A172 (cell line): ENCODE results near the gene RUNX3. TPM values are rescaled to one million over a fixed set of nuclear protein-coding genes. Genes with fewer than 3 reads are reported as not detected.

ENCODE experiments used
- DNase-seq: peaks from one replicate; pipeline ENCODE4 v3.0.0-alpha.2; 2015; ENCODE audit warnings: low spot score
- total RNA-seq: library from RNA; depleted of rRNA; stranded (reverse); fragments of >200 nt; shearing (Covaris generic); gene quantifications from 2 replicates; pipeline ENCODE4 v1.2.3, GENCODE V29; 2014

The RUNX3 gene
- total RNA-seq, 1 experiment from 2014 or later, result not detected

DNA sequence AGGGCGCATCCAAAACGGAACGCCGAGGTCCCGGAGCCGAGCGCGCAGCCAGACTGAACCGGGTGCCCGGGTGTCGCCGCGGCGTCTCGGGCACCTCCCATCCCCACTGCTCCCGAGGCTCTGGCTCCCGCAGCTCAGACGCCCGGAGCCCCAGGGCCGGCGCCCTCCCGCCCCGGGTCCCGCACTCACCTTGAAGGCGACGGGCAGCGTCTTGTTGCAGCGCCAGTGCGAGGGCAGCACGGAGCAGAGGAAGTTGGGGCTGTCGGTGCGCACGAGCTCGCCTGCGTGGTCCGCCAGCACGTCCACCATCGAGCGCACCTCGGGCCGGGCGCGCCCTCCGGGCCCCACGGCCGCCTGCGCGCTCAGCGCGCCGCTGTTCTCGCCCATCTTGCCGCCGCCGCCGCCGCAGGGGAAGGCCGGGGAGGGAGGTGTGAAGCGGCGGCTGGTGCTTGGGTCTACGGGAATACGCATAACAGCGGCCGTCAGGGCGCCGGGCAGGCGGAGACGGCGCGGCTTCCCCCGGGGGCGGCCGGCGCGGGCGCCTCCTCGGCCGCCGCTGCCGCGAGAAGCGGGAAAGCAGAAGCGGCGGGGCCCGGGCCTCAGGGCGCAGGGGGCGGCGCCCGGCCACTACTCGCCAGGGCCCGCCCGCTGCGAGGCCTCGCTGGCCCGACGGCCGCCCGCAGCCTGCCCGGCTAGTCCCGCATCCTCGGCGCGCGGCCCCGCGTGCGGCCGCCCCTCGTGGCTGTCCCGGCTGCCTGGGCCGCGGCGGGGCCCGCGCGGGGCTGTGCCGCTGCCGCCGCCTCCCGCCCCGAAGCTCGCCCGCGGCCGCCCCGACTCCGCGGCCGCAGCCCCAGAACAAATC, 447 bp downstream of the RUNX3 start:
- DNase-seq, result no peak

DNA sequence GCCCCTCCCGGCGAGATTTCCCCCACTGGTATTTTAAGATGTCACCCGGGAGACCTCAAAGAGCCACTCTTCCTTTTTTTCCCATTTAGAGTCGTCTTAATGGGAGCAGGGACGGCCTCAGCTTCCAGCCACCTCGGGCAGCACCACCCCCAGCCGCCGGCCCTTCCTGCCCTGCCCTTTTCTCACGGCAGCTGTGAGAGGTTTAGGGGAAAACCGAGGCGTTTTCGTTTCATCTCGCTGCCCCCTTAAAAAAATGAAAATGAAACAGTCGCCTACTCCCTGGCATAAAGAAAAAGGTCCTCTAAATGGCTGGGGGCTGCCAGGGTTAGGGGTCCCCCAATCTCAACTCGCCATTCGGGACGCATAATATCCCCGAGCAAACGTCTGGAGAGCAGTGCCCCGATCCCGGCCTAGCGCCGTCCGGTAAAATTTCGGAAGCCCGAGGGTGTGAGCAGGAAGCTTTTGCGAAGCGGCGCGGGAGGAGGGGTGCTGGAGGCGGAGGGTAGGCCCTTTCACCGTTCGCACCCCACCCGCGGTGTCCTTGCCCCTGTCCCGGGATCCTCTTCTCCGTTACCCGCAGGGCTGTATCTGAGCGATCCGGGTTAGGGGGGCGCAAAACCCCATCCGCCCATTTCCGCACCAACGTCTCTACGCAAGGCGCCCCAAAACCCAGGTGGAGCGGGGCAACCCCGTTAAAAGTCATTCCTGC, 1.2 kb downstream of the RUNX3 start:
- no peak for DNase-seq

DNA sequence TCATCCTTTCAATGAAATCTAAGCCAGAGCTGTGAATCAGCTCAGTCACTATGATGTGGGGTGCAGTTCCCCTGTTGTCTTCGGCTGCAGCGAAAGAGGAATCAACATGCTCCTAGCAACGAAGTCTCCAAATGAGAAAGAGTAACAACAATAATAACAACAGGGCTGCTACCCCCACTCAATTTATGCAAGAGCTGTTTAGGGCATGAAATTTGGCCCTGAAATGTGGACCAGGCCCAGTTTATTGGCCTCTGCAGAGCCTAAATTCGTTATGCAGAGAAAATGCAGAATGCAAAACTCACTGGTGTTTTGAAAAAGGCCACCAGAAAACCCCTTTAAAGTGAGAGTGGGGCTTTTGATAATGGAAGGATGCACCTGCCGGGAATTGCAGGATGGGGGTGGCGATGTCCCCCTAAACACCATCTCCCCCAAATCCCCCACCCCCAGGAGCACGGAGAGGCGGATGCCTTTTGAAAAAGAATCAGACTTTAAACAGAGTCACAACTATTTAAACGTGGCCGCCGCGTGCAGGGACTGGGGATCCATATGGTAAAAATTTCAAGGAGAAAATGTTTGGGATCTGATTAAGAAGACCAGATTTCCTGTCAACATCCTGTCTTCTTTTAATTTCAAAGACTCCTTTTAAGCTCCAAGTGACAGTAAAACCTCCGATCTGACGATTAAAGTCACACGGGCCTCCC, 1.9 kb downstream of the RUNX3 start:
- DNase-seq, result no peak

DNA sequence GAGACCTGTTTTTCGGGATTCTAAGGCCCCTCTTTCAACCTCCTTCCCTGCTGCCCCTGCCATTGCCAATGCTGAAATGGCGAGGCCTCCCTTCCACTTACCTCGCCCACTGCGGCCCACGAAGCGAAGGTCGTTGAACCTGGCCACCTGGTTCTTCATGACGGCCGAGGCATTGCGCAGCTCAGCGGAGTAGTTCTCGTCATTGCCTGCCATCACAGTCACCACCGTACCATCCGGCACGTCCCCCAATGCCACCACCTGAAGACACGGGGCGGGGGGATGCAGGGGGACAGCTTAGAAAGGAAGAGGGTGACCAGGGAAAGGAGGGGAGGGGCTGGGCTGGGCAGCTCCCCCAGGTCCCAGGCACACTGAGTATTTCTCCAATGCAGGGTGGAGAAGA, 2.6 kb downstream of the RUNX3 start:
- DNase-seq, result no peak

DNA sequence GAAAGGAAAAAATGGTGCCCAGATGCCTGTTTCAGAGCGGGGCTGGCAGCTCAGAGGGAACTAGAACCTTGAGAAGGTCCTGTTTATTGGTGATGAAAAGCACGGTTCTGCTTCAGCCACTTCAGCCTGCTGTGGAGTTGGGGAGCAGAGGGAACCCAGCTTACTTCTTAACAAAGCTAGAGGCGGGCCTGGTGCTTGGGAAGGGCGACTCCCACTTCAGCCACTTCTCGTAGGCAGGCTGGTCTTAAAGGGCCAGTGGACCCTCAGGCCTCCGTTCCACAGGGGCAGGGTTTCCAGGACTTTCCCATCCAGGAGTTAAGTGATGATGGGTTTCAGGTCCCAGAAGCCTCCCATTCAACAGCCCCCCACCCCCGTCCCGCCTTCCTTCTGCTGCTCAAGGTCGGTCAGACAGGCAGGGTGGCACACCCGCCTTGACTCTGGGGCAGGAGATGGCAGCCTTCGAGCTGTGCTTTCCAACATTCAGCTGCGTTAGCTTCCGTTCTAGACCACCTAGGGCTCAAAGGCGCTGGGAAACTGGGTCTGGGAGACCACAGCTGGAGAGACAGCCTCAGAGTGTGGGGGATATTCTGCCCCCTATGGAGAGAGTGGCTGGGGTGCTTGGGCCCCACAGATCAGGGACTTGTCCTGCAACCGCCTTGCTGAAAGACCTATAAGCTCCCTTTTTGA, 3.4 kb downstream of the RUNX3 start:
- DNase-seq, result no peak

DNA sequence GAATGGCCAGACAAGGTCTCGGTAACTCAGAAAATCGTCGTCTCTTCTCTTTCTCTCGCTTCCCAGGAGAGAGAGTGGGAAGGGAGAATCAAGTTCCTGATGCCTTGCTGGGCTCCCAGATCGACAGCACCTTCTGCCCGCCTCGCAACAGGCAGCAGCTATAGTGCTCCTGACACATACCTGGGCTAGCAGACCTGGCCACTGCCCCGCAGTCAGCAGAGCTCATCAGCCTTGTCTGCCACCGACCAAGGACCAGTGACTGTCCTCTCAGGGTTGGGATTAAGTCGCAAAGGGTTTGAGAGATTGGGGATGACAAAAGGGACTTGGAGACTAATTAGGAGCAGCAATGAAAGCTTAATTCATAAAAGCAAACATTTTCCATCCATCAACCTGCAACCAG, 4.1 kb downstream of the RUNX3 start:
- no peak for DNase-seq

DNA sequence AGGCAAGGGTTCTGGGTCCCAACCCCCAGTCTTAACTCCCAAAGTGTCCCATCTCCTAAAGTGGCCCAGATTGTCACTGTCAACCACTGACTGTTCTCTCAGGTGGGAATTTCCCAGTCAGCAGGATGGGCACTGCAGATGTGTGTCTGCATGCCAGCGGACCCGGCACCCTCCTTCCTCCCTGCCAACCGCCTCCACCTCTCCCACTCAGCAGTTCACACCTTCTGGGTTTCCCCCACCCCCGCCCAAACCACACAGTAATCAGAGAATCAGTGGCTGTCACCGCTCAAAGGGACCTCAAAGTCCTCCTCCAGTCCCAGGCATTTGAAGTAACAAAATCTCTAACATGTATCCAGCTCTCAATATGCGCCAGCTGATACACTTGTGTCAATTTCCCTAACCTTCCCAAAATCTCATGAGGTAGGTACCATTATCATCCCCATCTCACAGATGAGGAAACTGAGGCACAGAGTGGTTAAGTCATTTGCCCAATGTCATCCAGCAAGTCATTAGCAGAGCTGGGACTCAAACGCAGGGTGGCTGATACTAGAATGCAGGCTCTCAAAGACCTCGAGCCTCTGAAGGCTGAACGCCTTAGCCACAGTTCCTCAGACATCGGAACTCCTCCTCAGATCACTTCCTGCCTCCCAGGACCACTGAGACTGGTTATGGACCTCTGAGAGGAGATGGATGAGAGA, 4.8 kb downstream of the RUNX3 start:
- no peak for DNase-seq

DNA sequence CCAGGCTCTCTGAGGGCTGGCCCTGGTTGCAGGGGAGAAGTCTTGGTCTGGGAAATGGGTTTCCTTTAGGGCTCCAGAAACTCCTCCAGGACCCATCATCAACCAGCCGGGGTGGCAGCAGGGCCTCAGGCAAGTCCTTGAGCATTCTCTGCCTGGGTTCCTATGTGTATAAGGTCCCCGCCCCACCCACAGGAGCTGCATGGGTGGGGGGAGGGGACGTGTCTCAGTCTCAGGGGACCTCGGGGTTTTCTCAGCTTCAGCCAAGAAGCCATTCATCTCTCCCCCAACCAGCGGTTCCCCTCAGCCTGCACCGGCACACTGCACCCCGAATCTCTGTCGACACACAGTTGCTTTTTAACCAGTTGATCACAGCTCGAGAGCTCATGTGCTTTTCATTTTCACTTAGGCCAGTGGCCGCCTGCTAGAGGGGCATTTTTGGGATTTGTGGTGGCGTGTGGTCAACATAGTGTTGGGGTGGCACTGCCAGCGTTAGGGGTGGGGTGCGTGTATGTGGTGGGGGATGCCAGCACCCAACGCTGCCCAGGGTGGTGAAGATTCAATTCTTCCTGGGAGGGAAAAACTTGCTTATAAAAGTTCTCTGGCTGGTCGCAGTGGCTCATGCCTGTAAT, 6.5 kb downstream of the RUNX3 start:
- no peak for DNase-seq

DNA sequence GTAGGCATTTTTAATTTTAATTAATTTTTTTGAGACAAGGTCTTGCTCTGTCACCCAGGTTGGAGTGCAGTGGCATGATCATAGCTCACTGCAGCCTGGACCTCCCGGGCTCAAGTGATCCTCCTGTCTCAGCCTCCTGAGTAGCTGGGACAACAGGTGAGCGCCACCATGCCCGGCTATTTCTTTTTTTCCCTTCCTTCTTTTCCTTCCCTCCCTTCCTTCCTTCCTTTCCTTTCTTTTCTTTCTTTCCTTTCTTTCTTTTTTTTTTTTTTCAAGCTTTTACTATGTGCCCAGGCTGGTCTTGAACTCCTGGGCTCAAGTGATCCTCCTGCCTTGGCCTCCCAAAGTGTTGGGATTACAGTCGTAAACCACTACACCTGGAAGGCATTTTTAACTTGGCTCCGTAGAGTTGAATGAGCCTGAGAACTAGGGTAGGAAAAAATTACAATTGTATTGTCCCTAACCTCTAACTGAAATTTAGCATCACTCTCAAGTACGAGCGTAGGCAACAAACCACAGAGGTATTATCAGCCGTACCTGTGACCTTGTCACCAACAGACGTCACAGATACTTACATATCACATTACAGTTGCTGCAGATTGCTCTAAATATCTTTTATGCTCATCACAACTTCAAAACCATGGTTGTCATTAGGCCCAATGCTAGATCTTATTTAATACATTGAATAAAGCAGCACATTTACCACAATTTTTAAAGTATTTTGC, 8.0 kb downstream of the RUNX3 start:
- DNase-seq, result no peak

DNA sequence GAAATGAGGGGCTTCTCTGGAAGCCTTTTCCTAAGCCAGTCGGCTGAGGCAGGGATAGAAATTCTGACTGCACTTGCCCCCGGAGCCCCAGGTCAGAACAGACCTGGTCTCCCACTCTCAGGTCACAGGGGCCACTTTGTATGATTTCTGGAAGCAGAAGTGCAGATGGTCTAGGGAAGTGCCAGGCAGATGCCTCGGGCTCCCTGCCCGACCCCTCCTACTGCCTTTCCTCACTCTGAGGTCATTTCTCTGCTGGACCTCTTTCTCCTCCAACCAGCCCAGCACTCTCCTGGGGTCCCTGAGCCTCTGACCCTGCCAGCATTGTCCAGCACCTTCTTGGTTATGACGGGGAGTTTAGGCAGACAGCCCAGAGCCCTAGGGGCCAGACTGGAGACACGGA, 8.7 kb downstream of the RUNX3 start:
- no peak for DNase-seq

DNA sequence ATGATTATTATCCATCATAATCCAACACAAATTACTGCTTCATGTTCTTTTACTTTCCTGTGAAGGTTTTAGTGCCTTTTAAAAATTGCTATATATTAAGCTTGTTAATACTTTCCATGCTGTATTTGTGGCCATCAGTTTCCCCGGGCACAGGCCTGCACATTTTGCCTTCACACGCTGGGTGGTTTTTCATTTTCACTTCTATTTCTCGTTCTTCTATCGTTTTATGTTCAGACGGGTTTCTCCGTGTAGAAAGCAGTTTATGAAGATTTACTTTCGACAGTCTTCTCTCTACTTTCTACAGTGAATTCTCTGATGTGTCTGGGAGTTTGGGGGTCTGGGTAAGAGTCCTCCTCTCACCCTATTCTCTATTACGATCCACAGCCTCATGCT, 9.5 kb downstream of the RUNX3 start:
- no peak for DNase-seq

DNA sequence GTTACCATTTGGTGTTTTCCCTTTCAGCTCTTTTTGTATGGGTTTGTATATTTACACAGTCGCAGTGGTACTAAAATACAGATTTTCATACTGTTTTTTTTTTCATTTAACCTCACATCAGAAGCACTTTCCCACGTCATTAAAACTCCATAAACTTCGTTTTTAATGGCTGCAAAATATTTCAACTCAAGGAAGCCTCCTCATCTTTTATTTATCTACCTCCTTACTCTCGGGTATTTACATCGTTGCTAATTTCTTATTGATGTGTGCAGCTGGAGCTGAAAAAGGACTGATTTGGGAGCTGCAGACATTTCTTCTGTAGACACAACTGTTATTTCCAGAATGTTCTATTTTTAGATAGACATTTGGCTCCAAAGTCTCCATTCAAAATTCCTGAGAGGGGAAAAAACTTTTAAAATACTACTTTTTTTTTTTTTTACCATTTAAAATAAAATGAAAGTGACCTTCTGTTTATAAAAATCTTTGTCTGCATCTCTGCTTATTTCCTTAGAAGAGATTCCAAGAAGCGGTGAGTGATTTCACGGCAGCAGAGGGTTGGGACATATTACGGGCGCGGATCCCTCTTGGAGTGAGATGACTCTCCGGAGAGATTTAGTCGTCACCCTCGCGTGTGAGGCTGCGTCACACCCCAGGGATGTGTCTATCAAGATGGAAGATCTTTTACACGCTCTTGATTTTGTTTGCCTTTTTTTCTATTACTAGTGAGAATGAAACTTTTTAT, 10.1 kb downstream of the RUNX3 start:
- no peak for DNase-seq

DNA sequence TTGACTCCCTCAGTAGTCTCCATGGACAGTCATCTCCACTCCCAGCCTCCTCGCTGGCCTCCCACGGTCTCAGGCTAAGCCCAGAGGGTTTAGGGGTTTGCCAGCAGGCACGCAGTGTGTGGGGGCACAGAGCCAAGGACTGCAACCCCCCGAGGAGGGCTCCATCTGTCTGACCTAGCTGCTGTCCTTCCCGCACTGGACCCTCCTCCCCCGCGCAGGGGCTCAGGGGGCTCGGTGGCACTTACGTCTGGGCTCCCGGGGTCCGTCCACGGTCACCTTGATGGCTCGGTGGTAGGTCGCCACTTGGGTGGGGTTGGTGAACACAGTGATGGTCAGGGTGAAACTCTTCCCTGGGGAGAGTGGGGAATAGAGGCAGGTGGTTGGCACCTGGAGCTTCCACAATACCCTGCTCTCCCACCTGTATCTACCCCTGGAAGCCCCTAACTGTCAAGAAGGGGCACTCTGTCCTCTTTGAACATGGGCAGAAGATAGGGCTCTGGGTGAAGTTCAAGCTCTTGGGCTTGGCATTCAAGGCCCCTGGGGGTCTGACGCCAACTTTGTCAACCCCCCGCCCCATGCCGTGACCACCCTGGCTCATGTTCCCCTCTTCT, 11.0 kb downstream of the RUNX3 start:
- DNase-seq, result no peak

DNA sequence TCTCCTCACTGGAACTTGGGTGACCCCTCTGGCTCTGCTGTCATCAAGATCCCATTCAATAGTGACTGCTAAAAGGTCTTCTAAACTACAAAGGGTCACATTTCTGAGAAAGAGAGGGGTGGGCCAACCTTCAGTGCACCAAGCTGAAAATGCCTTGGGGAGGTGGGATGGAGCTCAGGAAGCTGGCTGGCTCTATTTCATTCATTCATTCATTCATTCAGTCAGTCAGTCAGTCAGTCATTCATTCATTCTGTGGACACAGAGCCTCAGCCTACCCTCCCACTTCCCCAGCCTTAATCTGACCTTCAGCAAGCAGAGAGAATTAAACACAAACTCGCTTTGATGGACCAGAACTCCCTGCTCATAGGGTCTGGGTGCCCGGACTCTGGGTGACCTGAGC, 11.7 kb downstream of the RUNX3 start:
- no peak for DNase-seq

DNA sequence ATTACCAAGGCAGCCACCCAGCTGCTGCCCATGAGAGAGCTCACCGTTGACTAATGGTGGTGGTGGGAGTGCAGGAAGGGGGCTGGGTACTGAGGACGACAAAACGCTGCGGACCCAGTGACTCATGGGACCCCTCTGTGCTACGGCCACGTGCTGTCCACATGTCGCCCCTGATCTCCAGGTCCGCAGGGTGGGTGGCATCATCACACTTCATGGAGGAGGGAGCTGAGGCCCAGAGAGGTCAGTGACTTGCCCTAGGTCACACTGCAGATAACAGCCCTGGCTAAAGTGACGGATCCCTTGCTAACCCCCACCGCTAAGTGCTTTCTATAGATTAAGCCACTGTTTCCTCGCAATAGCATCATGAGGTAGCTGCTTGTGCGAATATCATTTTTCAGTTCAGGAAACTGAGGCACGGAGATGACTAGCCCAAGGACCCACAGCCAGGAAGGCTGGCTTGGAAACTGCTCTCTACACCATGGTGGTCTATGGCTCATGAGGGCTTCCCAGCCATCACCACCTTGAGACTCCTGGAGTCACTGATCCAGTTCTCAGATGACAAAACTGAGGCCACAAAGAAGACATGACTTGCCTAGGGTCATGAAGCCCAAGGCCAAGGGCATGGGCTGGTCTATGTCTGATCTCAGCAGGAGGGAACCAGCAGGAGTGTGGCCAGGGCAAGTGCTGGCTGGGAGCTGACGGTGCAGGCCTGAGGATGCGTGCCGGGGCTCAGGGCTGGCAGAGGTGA, 12.6 kb downstream of the RUNX3 start:
- no peak for DNase-seq

DNA sequence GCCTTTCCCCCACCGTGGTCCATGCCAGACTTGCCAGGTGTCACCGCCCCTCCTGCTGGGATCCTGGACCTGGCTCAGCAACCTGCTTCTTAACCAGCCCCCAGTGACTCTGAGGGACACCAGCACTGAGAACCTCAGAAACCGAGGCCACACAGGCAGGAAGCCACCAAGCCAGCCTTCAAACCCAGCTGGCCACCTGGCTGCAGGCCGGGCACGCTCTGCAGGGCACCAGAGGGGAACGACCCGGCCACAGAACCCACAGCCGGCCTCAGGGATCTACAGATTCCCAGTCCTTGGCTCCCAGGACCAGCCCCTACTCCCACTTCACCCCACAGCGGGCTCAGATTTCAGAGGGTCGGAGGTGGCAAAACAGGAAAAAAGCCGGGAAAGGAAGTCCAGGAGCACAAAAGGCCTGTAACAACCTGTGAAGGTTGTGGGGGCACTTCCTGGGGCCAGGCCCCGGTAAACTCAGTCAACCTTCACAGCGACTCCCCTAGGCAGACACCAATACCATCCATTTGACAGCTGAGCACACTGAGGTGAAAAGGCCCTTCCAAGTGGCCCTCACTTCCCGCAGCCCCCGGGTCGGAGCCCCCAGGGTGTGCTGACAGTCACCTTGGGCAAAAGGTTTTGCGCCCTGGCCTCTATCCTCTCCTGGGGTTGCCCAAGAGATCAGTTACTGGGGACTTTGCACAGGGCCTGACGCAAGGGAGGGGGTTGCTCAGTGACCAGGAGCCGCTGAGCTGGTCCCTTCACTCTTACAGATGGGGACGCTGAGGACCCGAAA, 14.1 kb downstream of the RUNX3 start:
- DNase-seq, result no peak

DNA sequence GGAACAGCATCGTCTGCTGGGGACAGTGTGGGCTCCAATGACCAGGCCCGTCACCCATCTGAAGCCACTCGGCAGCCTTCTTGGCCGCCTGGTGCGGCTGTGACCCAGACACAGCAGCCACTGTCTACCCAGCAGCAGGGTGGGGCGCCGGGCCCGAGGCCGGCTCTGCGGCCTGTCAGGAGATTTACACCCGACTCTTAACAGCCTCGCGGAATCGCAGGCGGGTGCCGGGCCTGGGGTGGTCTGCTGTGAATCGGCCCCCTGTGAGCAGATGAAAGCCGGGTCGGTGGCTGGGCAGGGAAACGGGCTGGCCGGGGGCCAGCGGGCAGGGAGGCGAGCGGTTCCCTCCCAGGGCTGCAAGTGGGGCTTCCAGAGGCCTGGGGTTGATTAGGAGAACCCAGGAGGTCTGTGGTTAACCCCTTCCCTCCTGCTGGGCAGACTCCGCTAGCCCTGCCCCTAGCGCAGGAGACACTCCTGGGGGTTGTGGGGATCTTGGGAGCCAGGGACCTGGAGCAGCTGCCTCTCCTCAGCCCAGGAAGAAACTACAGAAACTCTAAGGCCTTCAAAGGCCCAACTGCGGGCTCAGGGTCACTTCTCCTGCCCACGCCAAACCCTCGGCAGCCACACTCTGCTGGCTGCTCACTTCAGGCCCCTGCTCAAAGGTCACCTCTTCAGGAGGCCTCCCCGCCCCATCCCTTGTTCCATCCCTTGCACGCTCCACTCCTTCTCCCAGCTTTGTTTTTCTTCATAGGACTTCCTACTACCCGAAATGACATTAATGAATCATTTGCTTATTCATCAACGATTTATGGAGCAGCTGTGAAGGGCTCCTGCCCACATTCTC, 15.6 kb downstream of the RUNX3 start:
- peak; percentile 60 for DNase-seq
